Neural progenitor cell (in vitro differentiated cells): ENCODE measurements around the gene TCERG1L.

Experiments
- EZH2 ChIP-seq: fragments of 200-600 bp; sonication (generic); IDR thresholded peaks from 2 replicates; pipeline ENCODE4 v1.6.1; 2017; ENCODE audit warnings: antibody characterized with exemption, mild to moderate bottlenecking, moderate library complexity
- TF ChIP-seq, protein P1 (sequence below): fragments of 200-600 bp; sonication (generic); IDR thresholded peaks from 2 replicates; pipeline ENCODE4 v1.5.1; 2017; ENCODE audit warnings: antibody characterized with exemption, mild to moderate bottlenecking

DNA sequence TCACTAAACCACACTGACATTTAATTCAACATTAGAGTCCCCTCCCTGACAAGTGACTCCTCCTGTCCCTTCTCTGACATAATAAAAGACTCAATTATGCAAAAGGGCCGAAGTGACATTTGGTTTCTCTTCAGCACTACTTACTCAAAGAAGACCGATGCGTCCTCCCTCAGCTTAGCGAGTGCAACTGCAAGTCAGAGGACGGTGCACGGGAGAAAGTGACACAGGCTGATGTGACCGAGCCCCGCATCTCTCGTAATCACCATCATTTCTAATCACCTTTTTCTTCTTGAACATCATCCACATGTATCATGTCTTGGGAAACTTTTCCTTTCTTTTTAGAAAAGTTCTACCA lies 155.7 kb downstream of the TCERG1L start:
- TF ChIP-seq, protein P1, sequence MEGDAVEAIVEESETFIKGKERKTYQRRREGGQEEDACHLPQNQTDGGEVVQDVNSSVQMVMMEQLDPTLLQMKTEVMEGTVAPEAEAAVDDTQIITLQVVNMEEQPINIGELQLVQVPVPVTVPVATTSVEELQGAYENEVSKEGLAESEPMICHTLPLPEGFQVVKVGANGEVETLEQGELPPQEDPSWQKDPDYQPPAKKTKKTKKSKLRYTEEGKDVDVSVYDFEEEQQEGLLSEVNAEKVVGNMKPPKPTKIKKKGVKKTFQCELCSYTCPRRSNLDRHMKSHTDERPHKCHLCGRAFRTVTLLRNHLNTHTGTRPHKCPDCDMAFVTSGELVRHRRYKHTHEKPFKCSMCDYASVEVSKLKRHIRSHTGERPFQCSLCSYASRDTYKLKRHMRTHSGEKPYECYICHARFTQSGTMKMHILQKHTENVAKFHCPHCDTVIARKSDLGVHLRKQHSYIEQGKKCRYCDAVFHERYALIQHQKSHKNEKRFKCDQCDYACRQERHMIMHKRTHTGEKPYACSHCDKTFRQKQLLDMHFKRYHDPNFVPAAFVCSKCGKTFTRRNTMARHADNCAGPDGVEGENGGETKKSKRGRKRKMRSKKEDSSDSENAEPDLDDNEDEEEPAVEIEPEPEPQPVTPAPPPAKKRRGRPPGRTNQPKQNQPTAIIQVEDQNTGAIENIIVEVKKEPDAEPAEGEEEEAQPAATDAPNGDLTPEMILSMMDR: no peak
- no peak for TF ChIP-seq EZH2
